ENCODE measurements around the gene NRBF2. TPM values are rescaled to one million over a fixed set of nuclear protein-coding genes. Genes with fewer than 3 reads are reported as not detected.

Gene NRBF2
- total and polyA plus RNA-seq, 9 donors: 13.6 to 21.7 (median 15.3) TPM

GRCh38 chr10:63173468-63174232 lies 40.5 kb downstream of the NRBF2 start:
- Histone ChIP-seq H3K4me1 (ENCODE audit: control insufficient read depth, insufficient read depth, low read length) (no peaks in the 10 kb centered on the region), H3K4me3 (ENCODE audit: low read length) (no peak overlapping the region), H3K9me3 (replicated peaks; ENCODE audit: control insufficient read depth, low read depth, low read length) (no peaks in the 10 kb centered on the region), H3K27ac (ENCODE audit: low read length) (no peak overlapping the region), H3K27me3 (ENCODE audit: control insufficient read depth, insufficient read depth, low read length) (no peaks in the 10 kb centered on the region), H3K36me3 (ENCODE audit: control insufficient read depth, insufficient read depth, low read length) (peaks cover 33% of the 10 kb centered on the region)
- peak; percentile 40 for DNase-seq
- WGBS (ENCODE audit: insufficient coverage): no CpG with 5 or more reads among the region's 1 CpG

DNA sequence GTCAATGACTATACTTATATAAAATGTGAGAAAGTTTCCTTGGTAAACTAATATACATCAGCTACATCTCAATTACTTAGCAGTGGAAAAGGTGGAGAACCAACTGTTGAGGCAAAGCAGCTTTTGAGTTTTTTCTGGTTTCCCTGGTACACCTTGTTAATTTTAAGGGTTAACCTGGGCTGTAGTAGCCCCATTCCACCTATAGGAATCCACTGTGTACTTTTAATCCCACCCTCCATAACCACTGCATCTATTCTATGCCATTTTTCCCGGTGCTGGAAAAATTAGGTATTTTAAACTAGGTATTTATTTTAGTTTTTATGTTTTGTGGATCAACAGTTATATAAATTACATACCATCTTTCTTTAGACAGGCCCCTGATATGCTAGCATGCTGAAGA lies 42.4 kb downstream of the NRBF2 start:
- Histone ChIP-seq H3K27ac (ENCODE audit: low read length) (no peak overlapping the region), H3K36me3 (ENCODE audit: control insufficient read depth, insufficient read depth, low read length) (peaks cover 20% of the 10 kb centered on the region), H3K9me3 (replicated peaks; ENCODE audit: control insufficient read depth, low read depth, low read length) (no peaks in the 10 kb centered on the region), H3K4me1 (ENCODE audit: control insufficient read depth, insufficient read depth, low read length) (no peaks in the 10 kb centered on the region), H3K27me3 (ENCODE audit: control insufficient read depth, insufficient read depth, low read length) (no peaks in the 10 kb centered on the region), H3K4me3 (ENCODE audit: low read length) (no peak overlapping the region)
- DNase-seq: no peak
- WGBS (ENCODE audit: insufficient coverage): no CpG with 5 or more reads among the region's 1 CpG

DNA sequence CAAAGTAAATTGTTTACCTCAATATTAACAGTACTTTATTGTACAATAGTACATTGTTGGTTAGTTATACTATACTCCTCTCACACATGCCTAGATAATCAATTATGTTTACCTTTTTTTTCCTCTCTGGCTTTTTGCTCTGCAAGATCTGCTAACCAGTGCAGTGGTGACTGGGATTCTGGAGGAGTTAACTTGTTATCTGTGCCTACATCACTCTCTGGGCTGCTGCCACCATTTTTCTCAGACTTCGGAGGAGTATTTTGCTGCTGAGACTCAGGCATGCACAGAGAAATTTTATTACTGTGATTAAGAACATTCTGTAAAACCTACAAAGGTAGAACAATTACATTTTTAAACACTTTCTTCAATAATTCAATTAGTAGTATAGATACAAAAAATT lies 59.7 kb downstream of the NRBF2 start:
- no peaks in the 10 kb centered on the region for H3K27me3 ChIP-seq (ENCODE audit: control insufficient read depth, insufficient read depth, low read length)
- WGBS (ENCODE audit: insufficient coverage): no CpG with 5 or more reads among the region's 1 CpG
- H3K9me3 ChIP-seq (replicated peaks; ENCODE audit: control insufficient read depth, low read depth, low read length): no peaks in the 10 kb centered on the region
- no peaks in the 10 kb centered on the region for H3K4me1 ChIP-seq (ENCODE audit: control insufficient read depth, insufficient read depth, low read length)
- H3K27ac ChIP-seq (ENCODE audit: low read length): no peak overlapping the region
- DNase-seq: no peak
- H3K4me3 ChIP-seq (ENCODE audit: low read length): no peak overlapping the region
- peaks cover 50% of the 10 kb centered on the region for H3K36me3 ChIP-seq (ENCODE audit: control insufficient read depth, insufficient read depth, low read length)

GRCh38 chr10:63197344-63198092 lies 64.4 kb downstream of the NRBF2 start:
- H3K27ac ChIP-seq (ENCODE audit: low read length): peak overlapping the region; percentile 22
- H3K27me3 ChIP-seq (ENCODE audit: control insufficient read depth, insufficient read depth, low read length): no peaks in the 10 kb centered on the region
- H3K4me1 ChIP-seq (ENCODE audit: control insufficient read depth, insufficient read depth, low read length): no peaks in the 10 kb centered on the region
- no CpG with 5 or more reads among the region's 2 CpGs for WGBS (ENCODE audit: insufficient coverage)
- H3K36me3 ChIP-seq (ENCODE audit: control insufficient read depth, insufficient read depth, low read length): peaks cover 29% of the 10 kb centered on the region
- DNase-seq: peak; percentile 95
- H3K4me3 ChIP-seq (ENCODE audit: low read length): no peak overlapping the region
- no peaks in the 10 kb centered on the region for H3K9me3 ChIP-seq (replicated peaks; ENCODE audit: control insufficient read depth, low read depth, low read length)

- DNase-seq: no peak
- no peaks in the 10 kb centered on the region for H3K27me3 ChIP-seq (ENCODE audit: control insufficient read depth, insufficient read depth, low read length)
- no peaks in the 10 kb centered on the region for H3K4me1 ChIP-seq (ENCODE audit: control insufficient read depth, insufficient read depth, low read length)
- H3K9me3 ChIP-seq (replicated peaks; ENCODE audit: control insufficient read depth, low read depth, low read length): no peaks in the 10 kb centered on the region
- H3K27ac ChIP-seq (ENCODE audit: low read length): no peak overlapping the region
- H3K36me3 ChIP-seq (ENCODE audit: control insufficient read depth, insufficient read depth, low read length): peaks cover 19% of the 10 kb centered on the region
- no peak overlapping the region for H3K4me3 ChIP-seq (ENCODE audit: low read length)
- 100% methylated on average over 1 of the region's 2 CpGs for WGBS (ENCODE audit: insufficient coverage)
Observed at GRCh38 chr10:63199716-63200115, 66.6 kb downstream of the NRBF2 start.

- H3K27me3 ChIP-seq (ENCODE audit: control insufficient read depth, insufficient read depth, low read length): no peaks in the 10 kb centered on the region
- peak; percentile 53 for DNase-seq
- no peaks in the 10 kb centered on the region for H3K9me3 ChIP-seq (replicated peaks; ENCODE audit: control insufficient read depth, low read depth, low read length)
- H3K27ac ChIP-seq (ENCODE audit: low read length): no peak overlapping the region
- H3K36me3 ChIP-seq (ENCODE audit: control insufficient read depth, insufficient read depth, low read length): peaks cover 15% of the 10 kb centered on the region
- no peak overlapping the region for H3K4me3 ChIP-seq (ENCODE audit: low read length)
- H3K4me1 ChIP-seq (ENCODE audit: control insufficient read depth, insufficient read depth, low read length): no peaks in the 10 kb centered on the region
- WGBS (ENCODE audit: insufficient coverage): 53% methylated on average over 4 of the region's 6 CpGs
Observed at GRCh38 chr10:63200431-63200830, 67.3 kb downstream of the NRBF2 start.

DNA sequence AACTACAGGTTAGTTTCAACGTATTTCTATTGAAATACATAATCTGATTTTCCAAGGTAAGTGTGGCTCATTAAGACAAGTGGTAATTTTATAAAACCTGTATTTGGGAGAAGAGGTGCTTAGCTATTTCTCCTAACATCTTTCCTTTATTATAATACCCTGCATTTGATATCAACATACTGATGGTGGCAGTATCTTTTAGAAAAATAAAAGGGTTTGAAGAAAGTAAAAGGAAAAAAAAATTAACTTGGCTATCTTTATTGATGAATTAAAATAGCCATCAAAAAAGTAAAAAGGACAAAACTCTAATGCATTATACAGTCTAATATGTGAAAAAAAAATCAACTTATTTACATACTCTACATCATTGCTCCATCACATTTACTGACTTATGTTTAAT lies 68.0 kb downstream of the NRBF2 start:
- WGBS (ENCODE audit: insufficient coverage): no CpG with 5 or more reads among the region's 1 CpG

More for the DNA sequence above, 68.0 kb downstream of the NRBF2 start:
- Histone ChIP-seq H3K27ac (ENCODE audit: low read length) (no peak overlapping the region), H3K9me3 (replicated peaks; ENCODE audit: control insufficient read depth, low read depth, low read length) (no peaks in the 10 kb centered on the region), H3K4me1 (ENCODE audit: control insufficient read depth, insufficient read depth, low read length) (no peaks in the 10 kb centered on the region), H3K4me3 (ENCODE audit: low read length) (no peak overlapping the region), H3K27me3 (ENCODE audit: control insufficient read depth, insufficient read depth, low read length) (no peaks in the 10 kb centered on the region), H3K36me3 (ENCODE audit: control insufficient read depth, insufficient read depth, low read length) (peaks cover 17% of the 10 kb centered on the region)
- no peak for DNase-seq

Measured in muscle of leg (tissue), 11 donors.